ENCODE measurements around the gene NXT1.

- TF ChIP-seq POLR2A (IDR thresholded peaks at IDR 0.05) (no peak), CTCF (IDR thresholded peaks at IDR 0.05) (no peak)
These were observed 6.3 kb upstream of the NXT1 start for GRCh38 chr20:23344336-23344735.
